GM18517 (cell line): ENCODE measurements around the gene ARRB1.

Source experiments
- ATAC-seq: cut with Tn5 transposase; IDR thresholded peaks from one replicate; pipeline ENCODE4 v1.9.1; 2021; ENCODE audit warnings: mild to moderate bottlenecking, moderate library complexity; ENCODE audit not compliant: unreplicated experiment

ARRB1 gene

DNA sequence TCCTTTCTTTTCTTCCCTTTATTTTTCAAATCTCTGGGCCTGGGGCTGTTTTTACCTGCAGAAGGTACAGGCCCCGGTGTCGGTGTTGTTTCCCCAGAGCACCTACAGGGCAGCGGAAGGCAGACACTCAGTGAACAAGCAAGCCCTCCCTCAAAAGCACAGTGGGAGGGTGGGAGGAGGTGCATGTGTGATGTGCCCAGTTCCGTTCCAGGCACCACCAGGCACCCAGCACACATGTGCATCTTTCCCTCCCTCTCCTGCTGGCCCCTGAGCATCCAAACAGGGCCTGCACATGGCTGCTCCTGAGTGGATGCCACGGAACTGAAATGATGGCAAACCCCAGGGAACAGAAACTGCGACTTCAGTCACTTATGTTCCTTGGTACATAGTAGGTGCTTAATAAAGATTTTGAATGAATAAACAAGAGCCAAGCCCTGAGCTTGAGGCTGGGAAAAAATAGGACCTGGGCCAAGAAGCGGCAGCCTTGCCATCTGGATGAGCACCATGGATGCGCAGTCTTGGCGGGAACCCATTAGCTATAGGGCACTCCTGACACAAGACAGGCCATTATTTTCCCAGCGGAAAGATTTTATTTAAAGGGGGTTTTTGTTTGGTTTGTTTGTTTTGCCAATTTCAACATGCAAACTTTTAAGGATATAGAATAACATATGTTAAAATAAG, 47.8 kb downstream of the ARRB1 start:
- ATAC-seq = no peak

DNA sequence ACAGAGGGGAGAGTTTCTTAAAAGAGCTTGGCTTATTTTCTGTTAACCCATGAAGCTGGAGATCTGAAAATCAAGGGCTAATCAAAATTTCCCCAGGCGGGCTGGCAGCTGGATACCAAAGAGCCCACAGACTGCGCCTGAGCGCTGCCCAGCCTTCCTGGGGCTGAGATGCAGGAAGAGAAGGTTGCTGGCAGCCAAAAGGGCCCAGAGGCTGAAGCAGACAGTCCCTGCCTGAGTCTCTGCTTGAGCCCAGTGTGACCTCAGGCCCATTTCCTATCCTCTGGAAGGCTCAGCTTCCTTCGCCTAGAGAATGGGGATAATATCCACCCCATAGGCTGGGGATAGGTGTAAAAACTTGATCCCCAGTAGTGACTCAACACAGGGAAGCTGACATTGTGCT, 49.1 kb downstream of the ARRB1 start:
- ATAC-seq = no peak

DNA sequence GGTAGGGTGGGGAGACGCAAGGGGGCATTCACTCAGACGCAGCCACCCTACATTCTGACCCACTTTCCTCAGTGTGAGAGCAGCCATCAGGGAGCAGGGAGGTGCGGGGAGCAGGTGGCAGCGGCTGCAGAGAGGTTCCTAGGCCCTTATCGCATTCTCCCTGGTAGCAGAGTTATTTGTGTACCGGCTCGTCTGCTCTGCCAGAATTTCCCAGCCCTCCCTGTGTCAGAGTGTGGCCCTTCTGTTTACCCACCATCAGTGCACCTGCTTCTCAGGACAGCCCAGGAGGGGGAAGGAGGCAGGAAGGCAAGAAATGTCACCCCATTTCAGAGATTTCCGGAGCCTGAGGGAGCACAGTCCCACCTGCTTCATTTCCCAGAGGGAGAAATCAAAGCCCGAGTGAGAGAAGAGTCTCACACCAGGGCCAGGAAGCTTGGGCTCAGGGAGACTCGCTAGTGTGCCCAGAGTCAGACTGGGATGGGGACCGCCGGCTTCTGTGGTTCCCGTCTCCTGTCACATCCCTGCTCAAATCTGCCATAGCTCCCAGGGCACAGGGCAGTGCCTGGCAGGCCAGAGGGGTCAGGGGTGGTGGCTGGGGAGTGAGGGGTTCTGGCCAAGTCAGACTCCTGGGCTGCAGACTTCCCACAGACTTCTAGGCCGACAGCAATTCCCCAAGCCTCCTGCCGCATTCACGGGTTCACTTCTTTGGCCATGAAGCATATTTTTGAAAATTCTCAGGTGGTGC, 49.7 kb downstream of the ARRB1 start:
- no peak for ATAC-seq

DNA sequence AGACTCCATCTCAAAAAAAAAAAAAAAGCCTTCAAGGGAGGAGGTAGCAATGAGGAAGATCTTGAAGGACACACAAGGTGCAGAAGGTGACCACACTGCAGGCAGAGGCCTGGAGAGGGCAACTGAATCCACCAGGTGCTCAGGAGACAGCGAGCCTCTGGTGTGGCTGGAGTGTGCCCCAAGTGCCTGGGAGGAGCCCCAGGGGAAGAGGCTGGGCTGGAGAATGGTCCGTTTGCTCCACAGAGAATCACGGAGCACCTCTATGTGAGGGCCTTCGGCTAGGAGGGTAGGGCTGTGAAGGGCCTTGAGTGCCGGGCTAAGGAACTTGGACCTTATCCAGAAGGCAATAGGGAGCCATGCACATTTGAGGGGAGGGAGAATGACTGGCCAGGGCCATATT, 50.3 kb downstream of the ARRB1 start:
- ATAC-seq = no peak

DNA sequence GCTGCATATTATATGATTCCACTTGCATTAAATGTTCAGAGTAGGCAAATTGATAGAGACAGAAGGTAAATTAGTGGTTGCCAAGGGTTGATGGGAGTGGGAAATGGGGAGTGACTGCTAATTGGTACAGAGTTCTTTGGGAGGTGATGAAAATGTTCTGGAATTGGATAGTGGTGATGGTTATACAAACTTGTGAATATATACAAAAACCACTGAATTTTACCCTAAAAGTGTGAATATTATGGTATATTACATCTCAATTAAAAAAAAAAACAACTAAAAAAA, 52.5 kb downstream of the ARRB1 start:
- ATAC-seq = no peak

DNA sequence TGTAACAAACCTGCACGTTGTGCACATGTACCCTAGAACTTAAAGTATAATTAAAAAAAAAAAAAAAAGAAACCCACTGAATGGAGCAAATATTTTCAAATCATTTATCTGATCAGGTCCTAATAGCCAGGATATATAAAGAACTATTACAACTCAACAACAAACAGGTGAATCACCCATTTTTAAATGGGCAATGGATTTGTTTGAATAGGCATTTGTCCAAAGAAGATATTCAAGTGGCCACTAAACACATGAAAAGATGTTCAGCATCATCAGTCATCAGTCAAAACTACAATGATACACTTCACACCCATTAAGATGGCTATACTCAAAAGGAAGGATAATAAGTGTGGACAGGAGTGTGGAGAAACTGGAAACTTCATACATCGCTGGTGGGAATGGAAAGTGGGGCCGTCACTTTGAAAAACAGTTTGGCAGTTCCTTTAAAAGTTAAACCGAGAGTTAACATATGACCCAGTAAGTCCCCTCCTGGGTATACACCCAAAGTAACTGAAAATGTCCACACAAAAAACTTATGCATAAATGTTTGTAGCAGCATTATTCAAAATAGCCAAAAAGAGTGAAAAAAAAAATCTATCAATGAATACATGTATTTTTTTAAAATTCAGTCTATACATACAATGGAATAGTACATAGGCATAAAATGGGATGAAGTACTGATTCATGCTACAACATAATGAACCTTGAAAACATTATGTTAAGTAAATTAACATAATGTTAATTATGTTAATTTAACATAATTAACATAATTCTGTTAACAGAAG, 53.1 kb downstream of the ARRB1 start:
- no peak for ATAC-seq

DNA sequence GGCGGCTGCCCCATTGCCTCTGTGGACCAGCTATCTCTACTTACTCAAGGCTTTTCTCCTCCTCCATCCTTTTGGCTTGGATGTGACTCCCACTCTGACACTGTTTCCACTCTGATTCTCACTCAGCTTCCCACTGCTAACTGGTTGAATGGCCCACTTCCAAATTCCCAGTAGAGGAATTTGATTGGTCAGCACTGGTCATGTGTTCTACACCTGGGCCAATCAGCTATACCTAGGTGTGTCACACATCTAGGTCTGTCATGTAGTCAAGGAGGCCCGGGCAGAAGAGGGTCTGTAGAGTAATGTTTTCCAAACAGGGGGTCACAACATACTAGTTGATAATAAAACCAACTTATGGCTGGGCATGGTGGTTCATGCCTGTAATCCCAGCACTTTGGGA, 57.6 kb downstream of the ARRB1 start:
- no peak for ATAC-seq

DNA sequence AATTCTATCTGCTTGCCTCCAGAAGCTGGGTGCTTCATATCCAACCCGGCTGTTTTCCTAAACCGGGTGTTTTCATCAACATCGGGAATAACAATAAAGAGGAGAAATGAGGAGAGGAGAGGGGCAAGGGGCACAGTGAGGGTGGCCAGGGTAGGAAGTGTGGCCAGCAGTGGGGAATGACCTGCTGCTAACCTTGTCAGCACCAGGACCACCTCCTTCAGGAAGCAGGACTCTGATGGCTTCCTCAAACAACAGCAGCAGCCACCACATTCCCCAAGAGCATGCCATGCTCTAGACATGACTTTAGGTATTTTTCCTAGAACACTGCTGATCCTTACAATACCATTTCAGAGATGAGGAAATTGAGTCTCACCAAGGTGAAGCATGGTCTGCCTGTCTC, 58.5 kb downstream of the ARRB1 start:
- ATAC-seq = no peak

DNA sequence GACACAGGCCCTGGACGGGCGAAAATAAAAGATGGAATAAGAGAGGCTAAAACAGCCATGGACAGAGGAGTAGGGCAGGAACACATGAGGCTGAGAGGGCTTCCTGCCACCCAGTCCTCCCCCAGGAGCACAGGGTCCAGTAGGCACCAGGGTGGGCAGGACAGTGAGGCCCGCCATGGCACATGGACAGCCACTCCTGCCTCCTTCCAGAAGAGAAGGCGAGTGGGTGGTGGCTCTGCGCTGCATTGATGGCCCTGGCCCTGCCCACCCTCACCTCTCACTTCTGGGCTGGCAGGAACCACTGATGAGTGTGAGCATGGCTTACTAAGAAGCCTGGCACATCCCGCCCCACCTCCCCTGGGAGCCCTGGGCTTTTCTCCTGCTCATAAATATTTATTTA, 59.7 kb downstream of the ARRB1 start:
- ATAC-seq = no peak

DNA sequence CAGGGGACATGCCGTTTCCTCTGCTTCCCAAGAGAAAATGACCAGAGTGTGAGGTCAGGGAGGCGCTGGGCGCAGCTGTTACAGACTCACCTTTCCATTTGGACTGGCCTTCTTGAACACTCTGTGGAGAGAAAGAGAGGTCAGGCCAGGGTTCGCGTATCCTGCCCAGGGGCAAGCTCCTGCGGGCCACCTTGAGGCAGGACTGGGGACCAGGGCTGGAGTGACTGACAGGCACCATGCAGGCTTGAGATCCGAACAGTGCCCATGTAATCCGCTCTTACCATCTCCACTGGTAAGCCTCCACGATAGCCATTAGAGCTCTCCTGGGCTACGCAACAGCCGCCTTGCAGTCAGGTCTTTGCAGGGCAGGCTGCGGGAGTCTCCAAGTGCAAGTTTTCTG, 61.5 kb downstream of the ARRB1 start:
- ATAC-seq = no peak

DNA sequence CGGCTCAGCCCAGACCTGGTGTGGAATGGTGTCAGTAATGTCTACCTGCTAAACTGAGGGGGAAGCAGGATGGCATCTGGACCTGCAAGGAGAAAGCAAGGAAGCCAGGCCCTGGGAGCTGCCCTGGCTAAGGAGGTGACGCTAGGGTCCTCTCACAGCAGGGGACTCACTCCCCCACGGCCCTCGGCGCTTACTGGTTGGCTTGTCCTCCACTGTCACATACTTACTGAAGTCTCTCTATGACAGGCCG, 62.0 kb downstream of the ARRB1 start:
- ATAC-seq = no peak

DNA sequence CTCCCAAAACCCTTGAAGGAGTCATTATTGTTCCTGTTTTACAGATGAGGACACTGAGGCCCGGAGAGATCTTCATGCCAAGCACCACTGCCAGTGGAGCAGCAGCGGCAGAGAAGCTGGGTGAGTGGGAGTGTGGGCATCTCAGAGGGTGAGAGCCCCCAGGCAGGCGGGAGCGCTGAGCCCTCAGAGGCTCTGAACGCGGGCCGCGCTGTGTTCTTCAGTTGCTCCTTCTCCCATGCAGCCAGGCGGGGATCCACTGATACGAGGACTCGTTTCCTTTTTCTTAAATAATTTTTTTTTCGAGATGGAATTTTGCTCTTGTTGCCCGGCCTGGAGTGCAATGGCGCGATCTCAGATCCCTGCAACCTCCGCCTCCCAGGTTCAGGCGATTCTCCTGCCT, 63.9 kb downstream of the ARRB1 start:
- ATAC-seq = no peak

DNA sequence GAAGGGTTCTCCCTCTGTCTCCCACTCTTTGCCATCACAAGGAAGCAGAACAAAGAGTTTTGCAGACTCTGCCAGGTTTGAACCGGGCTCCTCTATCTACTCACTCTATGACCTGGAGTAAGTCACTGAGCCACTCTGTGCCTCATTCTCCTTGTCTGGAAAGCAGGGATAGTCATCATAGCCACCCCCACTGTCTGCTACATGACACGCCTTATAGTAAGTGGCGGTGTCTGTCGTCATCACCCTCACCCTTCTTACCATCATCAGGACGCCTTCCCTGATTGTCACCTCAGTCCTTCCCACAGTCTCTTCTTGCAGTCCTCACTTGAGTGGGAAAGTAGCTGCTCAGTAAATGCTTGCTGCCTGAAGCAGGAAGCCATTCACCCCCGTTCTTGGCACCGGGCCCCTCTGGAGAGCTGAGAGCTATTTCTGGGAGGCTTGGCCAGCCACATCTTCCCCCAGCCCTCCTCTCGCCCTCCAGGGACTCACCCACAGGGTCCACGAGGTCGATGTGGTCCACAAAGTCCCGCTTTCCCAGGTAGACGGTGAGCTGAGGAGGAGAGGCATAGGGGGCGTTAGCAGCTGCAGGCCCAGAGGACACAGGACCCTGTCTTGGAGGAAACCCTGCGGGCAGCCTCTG, 64.5 kb downstream of the ARRB1 start:
- no peak for ATAC-seq

DNA sequence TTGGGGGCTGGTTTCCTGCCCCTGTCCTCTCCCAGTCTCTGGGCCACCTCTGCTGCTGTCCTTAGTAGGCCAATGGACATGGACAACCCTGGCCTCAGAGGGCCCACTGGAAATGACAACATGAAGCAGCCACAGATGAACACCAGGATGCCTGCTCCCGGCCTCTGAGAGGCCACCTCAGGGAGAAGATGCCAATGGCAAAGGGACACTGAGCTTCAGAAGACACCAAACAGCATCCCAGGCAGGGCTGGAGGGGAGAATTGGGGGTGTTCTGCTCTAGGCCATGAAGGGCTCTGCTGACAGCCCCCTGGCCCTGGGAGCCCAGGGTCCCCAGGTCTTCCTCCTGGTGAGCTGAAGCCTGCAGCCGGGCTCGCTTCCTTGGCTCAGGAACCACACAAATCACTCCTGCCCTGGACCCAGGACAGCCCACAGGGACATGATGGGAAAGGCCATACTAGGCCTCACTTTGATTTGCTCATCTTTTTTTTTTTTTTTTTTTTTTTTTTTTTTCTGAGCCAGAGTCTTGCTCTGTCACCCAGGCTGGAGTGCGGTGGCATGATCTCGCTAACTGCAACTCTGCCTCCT, 65.6 kb downstream of the ARRB1 start:
- ATAC-seq = no peak

DNA sequence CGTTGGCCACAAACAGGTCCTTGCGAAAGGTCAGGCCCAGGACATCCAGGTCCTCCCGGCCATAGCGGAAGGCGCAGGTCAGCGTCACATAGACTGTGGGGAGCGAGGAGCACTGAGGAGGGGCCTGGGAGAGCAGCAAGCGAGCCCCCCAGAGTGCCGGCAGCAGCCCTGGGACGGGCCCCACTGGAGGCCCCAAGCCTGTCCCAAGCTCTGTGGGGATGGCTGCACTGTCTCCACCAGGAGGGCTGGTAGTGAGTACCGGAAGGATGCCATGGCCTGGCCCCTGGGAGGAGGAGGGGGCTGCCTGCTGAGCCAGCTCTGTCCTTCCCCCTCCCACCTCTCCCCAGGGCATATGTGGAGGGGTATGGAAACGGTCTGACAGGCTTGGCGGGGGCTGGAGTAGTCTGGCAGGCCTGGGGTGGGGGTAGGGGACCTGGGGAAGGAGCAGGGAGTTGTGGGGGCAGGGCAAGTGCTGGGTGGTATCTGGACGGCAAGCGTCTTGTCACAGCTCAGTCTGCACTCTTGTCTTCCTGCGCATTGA, 68.0 kb downstream of the ARRB1 start:
- no peak for ATAC-seq

DNA sequence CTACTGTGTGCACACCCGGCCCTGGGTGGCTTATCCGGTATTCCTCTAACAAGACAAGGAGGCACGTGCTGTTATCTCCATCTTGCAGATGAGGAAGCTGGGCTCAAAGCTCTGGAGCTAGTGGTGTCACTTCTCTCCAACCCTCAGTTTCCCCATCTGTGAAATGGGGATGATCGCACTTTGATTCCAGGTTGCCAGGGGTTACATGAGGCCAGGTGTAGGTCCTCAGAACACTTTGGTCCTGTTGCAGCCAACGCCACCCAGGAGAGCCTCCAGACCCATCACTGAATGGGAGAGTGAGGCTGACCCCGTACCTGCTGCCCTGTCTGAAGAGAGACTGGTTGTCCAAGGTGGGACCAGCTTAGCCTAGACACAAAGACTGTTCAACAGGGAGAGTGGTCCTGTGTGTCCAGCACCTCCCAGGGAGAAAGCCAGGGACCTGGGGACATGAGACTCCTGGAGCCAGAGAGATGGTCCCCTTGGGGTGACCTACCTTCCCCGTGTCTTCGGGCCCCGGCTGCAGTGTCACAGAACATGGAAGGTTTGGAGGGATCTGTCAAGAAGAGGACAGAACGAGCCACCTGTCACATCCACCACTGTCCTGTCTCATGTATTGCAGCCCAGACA, 69.9 kb downstream of the ARRB1 start:
- no peak for ATAC-seq

DNA sequence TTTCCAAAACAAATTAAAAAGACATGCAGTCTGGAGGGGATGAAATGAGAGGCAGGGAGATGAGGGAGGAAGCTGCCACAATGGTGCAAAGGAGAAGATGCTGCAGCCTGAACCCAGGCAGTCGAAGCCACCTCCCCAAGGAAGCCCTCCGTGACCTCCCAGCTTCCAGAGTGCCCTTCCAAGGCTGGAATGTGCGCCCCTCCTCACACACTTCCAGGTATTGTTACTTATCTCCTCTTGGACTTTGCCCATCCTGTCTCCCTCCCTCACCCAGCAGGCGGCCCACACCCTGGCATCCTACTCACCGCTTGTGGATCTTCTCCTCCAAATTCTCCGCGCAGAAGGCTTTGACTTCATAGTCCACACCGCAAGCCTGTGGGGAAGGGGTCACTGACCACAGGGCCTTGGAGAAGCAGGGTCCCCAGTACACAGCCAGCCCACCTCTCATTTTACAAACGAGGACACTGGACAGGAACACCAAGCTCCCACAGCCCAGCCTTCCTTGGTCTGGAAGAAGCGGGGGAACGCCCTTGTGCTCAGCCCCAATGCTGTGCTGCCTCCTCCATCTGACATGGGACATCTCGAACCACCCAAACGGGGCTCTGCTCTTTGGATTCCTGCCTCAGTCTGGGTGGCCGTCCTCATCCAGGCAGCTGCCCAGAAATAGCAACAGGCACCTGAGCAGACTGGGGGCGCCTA, 70.5 kb downstream of the ARRB1 start:
- no peak for ATAC-seq

DNA sequence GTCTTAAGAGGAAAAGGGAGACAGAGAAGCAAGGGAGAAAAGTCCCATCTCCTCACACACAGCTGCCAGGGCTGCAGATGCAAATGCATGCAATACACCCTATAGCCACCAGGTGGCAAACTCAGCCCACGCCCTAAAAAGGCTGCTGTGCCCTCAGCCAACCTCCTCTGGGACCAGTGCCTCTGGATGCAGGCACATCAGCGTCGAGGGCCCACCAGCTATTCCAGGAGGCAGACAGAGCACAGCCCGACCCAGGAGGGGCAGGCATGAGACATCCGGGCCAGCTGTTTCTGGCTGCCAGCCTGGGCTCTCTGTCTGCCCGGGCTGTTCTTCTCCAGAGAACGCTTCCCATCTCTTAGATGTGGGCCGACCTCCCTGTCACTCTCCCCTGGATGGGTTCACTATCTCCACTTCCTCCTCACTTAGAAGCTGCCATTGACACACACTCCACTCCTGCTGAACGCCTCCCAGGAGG, 71.2 kb downstream of the ARRB1 start:
- no peak for ATAC-seq

DNA sequence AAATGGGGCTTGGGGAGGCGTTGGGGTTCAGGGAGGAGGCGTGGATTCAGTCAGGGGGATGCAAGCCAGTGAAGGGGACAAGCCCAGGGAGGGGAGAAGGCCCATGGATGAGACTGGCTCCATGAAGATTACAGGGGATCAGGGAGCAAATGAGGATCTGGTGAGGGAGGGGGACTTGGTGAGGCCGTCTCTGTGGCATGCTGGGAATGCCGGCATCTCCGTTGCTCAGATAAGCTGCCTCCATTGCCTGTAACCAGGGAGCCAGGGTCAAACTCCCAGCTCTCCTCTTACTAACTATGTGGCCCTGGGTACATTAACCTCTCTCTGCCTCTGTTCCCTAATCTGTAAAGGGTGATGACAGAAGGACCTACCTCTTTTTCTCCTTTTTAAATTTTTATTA, 72.2 kb downstream of the ARRB1 start:
- ATAC-seq = no peak
